Globus pallidus (tissue), 1 donor: ENCODE results near the gene NTSR1.

Experiments
- DNase-seq: peaks from one replicate; pipeline ENCODE4 v3.0.0-alpha.2; 2015; ENCODE audit warnings: low spot score

Gene NTSR1

GRCh38 chr20:62709537-62709905, 885 bp downstream of the NTSR1 start:
- DNase-seq: no peak

GRCh38 chr20:62710221-62710885, 1.7 kb downstream of the NTSR1 start:
- DNase-seq: no peak

GRCh38 chr20:62710886-62711702, 2.5 kb downstream of the NTSR1 start:
- no peak for DNase-seq

DNA sequence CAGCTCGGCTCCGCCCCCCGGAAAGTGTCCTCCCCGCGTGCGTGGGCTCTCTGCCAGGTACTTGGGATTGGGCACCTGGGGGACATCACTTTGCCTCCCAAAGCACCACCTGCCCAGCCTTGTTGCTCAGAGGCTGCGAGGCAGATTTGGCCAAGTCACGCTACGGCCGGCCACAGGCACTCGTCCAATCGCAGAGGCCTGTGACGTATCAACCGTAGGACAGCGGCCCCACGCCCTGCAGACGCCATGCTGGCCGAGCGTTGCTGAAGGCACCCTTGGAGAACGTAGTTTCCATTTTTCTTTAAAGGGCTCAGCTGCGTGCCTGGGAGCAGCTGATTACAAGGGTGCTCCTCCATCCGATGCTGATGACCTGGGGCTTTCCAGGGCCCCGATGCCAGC, 3.1 kb downstream of the NTSR1 start:
- DNase-seq: no peak

DNA sequence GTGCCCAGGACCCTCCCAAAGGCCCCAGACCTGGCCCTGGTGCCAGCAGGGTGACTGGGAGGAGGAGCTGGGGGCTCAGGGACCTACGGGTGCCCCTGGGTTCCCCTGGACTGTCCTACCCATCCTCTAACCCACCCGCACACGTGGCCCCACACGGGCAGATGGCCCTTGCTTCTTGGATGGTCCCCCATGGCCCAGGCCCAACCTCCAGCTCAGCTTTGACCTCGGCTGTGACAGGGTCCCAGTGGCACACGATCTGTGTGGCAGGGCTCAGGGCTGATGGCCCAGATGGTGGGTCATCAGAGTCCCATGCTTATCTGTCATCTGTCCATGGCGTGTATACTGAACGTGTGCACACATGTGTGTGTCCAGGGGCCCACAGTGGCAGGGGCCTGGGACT, 4.0 kb downstream of the NTSR1 start:
- DNase-seq: no peak

- no peak for DNase-seq
Observed at GRCh38 chr20:62714006-62714405, 5.4 kb downstream of the NTSR1 start.

DNA sequence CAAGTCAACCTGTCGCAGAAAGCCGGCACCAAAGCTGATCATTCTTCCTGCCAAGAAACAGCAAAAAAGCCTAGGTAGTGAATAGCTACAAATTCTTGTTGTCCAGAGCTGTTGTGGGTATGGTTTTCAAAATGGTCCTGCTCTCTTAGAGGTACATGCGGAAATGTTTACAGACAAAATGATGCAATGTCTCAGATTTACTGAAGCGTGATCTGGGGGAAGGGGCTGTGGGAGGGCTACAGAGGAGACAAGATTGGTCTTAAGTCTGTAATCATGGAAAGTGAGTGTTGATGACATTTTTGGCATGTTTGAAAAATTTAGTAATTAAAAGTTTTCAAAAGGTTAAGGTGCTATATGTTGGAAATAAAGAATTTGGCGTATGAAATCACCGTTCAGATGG, 6.2 kb downstream of the NTSR1 start:
- no peak for DNase-seq

- DNase-seq: no peak
Observed at GRCh38 chr20:62715201-62715600, 6.6 kb downstream of the NTSR1 start.

DNA sequence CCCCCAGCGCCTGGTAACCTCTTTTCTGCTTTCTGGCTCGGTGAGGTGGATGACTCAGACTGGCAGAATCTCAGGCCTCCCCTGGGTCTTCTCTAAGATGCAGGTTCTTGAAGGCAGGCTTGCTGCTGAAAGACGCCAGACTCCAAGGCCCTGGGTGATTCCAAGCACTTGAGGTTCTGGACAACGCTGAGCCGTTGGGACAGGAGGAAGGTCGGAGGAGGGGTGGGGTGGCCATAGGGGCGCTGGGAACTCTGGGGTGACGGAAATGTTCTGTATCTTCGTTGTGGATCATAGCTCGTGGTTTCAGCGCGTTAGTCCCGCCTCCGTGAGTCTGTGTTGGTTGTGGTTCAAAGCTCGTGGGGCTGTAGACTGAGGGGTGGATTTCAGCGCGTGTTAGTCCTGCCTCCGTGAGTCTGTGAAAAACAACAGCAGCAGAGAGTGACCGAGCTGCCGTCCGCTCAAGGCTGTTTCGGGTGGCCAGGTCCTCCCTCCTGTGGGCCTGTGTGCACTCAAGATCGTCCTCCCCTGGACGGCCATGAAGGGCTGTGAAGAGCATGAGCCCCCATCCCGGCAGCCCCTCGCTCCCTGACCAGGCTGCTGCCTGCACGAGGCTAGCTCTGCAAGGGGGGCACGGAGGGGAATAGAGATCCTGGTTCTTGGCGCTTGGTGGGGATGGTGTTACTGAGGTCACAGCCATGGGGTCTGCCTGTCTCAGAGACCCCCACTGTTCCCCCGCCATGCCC, 7.7 kb downstream of the NTSR1 start:
- DNase-seq: no peak

DNA sequence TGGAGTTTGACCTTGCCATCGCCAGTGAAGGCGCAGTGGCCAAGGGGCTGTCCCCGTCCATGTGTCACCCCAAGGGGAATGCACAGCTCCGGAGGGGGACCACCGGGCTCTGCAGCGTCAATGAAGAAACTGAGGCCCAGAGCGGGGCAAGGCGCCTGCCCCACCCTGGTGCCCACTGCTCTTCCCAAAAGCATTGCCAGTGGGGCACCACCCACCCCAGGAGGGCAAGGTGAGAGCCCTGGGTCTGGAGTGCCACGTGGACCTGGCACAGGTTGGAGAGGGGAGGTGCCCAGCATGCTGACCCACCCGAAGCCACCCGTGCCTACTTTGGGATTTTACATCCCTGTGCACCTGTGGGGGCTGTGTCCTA, 8.3 kb downstream of the NTSR1 start:
- DNase-seq: no peak

DNA sequence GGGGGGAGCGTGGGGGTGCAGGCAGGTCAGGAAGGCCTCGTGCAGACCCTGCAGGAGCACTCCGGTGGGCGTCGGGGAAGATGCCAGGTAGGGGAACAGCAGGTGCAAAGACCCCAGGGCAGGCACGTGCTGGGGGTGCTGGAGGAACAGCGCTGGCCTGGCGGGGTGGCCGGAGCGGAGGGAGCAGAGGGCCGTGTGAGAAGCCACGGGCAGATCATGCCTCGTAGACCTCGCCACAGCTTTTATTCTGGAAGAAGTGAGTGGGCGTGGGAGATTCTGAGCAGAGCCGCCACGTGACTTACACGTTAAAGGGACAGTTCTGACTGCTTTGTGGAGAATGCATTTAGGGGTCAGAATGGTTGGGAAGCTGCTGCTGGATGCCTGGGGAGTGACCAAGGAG, 9.3 kb downstream of the NTSR1 start:
- DNase-seq: no peak

GRCh38 chr20:62718546-62718945, 9.9 kb downstream of the NTSR1 start:
- no peak for DNase-seq

GRCh38 chr20:62719250-62719935, 10.8 kb downstream of the NTSR1 start:
- DNase-seq: no peak

GRCh38 chr20:62721511-62722370, 13.1 kb downstream of the NTSR1 start:
- DNase-seq: no peak

DNA sequence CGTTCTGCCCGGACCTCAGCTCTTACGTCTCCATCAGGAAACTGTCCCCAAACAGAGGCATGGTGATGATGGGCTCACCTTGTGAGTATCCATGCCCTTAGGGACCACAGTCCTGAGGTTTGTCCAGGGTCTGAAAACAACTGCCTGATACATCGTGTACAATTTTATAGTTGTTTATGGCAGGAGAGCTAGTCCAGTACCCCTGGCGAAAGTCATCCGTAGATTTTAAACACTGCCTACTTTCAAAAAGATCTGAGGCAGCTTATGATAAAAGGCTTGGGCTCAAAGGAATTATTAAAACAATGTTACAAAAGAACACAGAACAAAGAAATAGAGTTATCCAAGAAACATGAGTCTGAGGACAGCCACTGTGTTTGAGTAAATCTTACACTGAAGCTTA, 14.0 kb downstream of the NTSR1 start:
- no peak for DNase-seq

- DNase-seq: no peak
Observed at GRCh38 chr20:62723351-62723750, 14.7 kb downstream of the NTSR1 start.

DNA sequence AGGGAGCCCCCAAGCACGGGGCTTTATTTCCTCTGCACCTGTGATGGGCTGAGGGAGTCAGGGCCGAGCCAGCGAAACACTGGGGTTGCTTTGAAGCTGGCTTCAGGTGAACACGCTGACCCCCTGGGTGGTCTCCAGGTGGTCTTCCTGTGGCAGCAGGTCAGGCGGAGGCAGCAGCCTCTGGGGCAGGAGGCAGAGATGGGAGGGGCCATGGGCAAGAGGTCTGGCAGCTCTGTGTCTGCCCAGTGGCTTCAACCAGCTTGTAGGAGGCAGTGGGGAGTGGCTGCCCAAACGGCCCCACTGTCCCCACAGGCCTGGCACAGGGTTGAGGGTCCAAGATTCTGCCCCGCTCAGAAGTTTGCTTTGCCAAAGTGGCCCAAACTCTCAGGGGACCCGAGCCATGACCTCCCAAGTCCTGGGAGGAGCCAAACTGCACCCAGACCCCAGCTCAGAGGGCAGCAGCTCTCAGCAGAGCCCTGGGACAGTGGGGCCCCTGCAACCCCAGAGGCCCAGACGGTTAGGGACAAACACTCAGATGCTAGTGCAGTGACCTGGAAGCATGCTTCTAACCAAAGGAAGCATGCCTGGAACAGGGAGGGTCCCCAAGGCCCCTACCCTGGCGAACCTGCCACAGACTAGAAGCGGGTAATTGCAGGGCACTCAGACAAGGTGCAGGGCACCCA, 15.3 kb downstream of the NTSR1 start:
- DNase-seq: no peak

- DNase-seq: no peak
Observed at GRCh38 chr20:62724692-62725595, 16.3 kb downstream of the NTSR1 start.

DNA sequence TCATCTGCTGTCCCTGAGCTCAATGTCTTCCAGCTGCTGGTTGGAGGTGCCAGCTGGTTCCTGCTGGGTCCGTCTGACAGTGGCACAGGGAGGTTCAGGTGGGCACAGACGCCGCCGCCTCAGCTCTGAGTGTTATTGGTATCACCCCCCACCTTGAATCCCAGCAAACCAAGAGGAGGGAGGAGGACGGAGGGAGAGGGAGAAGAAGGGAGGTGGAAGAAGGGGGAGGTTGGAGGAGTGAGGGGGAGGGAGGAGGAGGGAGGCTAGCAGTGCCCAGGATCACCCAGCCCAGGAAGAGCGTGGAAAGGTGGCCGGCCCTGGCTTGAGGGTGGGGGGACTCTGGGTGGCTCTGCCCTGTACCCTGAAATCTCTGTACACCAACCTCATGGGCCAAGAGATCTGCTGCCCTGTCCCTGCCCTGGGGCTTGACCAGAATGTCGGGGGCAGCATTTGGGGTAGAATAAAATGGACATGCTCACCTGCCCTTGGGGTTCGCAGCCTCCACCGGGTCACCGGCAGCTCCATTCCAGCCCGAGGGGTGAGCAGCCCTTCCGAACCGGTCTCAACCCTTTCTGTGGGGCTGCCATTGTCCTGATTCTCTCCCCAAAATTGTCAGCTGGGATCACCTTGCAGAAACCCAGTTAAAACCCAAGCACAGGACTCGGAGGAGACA, 17.1 kb downstream of the NTSR1 start:
- DNase-seq: no peak
